Spleen (tissue), 11 donors: ENCODE measurements around the gene CMAS. TPM values are rescaled to one million over a fixed set of nuclear protein-coding genes. Genes with fewer than 3 reads are reported as not detected.
"Not testable (repeated sequence)": the region's sequence is repeated elsewhere in the genome, so short reads cannot be mapped to it uniquely, and the experiment has no call there.

Experiments
- DNase-seq: peaks from one replicate; pipeline ENCODE4 v3.0.0-alpha.2; 2020
- H3K27ac ChIP-seq, 8 donors: fragments of 200-600 bp; sonication (generic) in 7 of 8; 1 replicate in 4 of 8; 2 replicates in 4 of 8; pipeline versions ENCODE4 v1.5.0 to v1.8.0; 2016 to 2021; ENCODE audit warnings: inconsistent platforms in 4 of 8, mild to moderate bottlenecking in 4 of 8, moderate library complexity in 1 of 8
- H3K27me3 ChIP-seq, 7 donors: fragments of 200-600 bp; sonication (generic) in 6 of 7; replicated peaks in 1 of 7; 1 replicate in 4 of 7; 2 replicates in 3 of 7; pipeline versions ENCODE4 v1.5.0 to v1.8.0; 2016 to 2021; ENCODE audit warnings: inconsistent platforms in 3 of 7, mild to moderate bottlenecking in 1 of 7
- H3K36me3 ChIP-seq, 6 donors: fragments of 200-600 bp; sonication (generic) in 5 of 6; 1 replicate in 4 of 6; 2 replicates in 2 of 6; pipeline versions ENCODE4 v1.5.0 to v1.8.0; 2016 to 2021; ENCODE audit warnings: inconsistent platforms in 2 of 6
- H3K4me1 ChIP-seq, 6 donors: fragments of 200-600 bp; sonication (generic) in 5 of 6; 1 replicate in 3 of 6; 2 replicates in 3 of 6; pipeline versions ENCODE4 v1.5.0 to v1.8.0; 2016 to 2021; ENCODE audit warnings: inconsistent platforms in 3 of 6
- H3K4me3 ChIP-seq, 8 donors: fragments of 200-600 bp; sonication (generic) in 7 of 8; 1 replicate in 4 of 8; 2 replicates in 4 of 8; pipeline versions ENCODE4 v1.5.0 to v1.8.0; 2016 to 2021; ENCODE audit warnings: inconsistent platforms in 4 of 8, mild to moderate bottlenecking in 4 of 8, moderate library complexity in 2 of 8
- H3K9me3 ChIP-seq, 8 donors: fragments of 200-600 bp; sonication (generic) in 7 of 8; 1 replicate in 4 of 8; 2 replicates in 4 of 8; pipeline versions ENCODE4 v1.5.0 to v1.8.0; 2016 to 2021; ENCODE audit warnings: inconsistent platforms in 4 of 8
- CTCF ChIP-seq, 11 experiments: fragments of 200-600 bp in 7 of 11; fragments of 450-650 bp in 4 of 11; sonication (generic) in 4 of 11; IDR thresholded peaks in 8 of 11; conservative IDR thresholded peaks in 3 of 11; 1 replicate in 7 of 11; 2 replicates in 4 of 11; pipeline versions ENCODE4 v1.4.0 to v1.8.0; 2016 to 2021; ENCODE audit warnings: antibody characterized with exemption in 11 of 11, inconsistent platforms in 4 of 11, mild to moderate bottlenecking in 1 of 11
- POLR2A ChIP-seq, 3 donors: fragments of 450-650 bp; IDR thresholded peaks; one replicate each; pipeline ENCODE4 v1.5.1; 2017; ENCODE audit warnings: antibody characterized with exemption in 3 of 3, mild to moderate bottlenecking in 1 of 3
- POLR2AphosphoS5 ChIP-seq, 3 donors: sonication (generic); formaldehyde crosslinking; IDR thresholded peaks; one replicate each; pipeline ENCODE4 v1.5.1; 2017; ENCODE audit warnings: antibody characterized with exemption in 3 of 3
- WGBS, 5 donors: extraction: QIAGEN DNeasy Blood & Tissue Kit in 3 of 5; methylation state at CpG; one replicate each; pipeline versions ENCODE4 v1.1.5 to v1.1.7; 2013 to 2018; 5-methylcytosine and 5-hydroxymethylcytosine counted together
- intact Hi-C: fragments of 100-400 bp; cut with DNase I; formaldehyde crosslinking; loops from one replicate; pipeline ENCODE4 v1.15.0; 2023; ENCODE audit warnings: low total_unique reads
- polyA plus RNA-seq, 3 donors: library from polyadenylated mRNA; stranded (reverse); fragments of 200-250 nt; gene quantifications; one replicate each; pipeline ENCODE4 v1.2.1, GENCODE V29; 2013
- total RNA-seq, 7 donors: library from RNA; depleted of rRNA in 3 of 7; stranded (reverse); fragments of >200 nt in 3 of 7; fragmentation: NEBNext Ultra II Directional in 4 of 7; extraction: Animal tissue kit (Norgen Biotek cat#: 25700) in 4 of 7; gene quantifications; one replicate each; pipeline versions ENCODE4 v1.1.0 to v1.2.1, GENCODE V29; 2016 to 2021
- donor health status: healthy with polysubstance abuse.
- donor health status: DM: no; HTN: no; CAD: no; lungs with moderate emphysema.
- donor health status: DM: no; HTN: no; CAD: no.
- donor health status: Bipolar disorder and iron deficiency.
- donor health status: healthy.
- donor health status: DM: no; HTN: no; CAD: no.
- donor health status: DM: yes; HTN: yes; CAD: no.

Gene CMAS
- total and polyA plus RNA-seq, 10 donors, result 18.7 to 30.7 (median 25.3) TPM

GRCh38 chr12:22018860-22019259 is 27.2 kb upstream of the CMAS start:
- Histone ChIP-seq H3K4me1 (no peaks in the 10 kb centered on the region), H3K36me3 (no peaks in the 10 kb centered on the region), H3K27ac (no peak overlapping the region), H3K4me3 (no peak overlapping the region), H3K27me3 (no peaks in the 10 kb centered on the region), H3K9me3 (peaks cover 0 to 12% (median 8%) of the 10 kb centered on the region in 8 donors)
- WGBS, 5 donors, result 47 to 79% (median 64%) methylated on average over 6 of the region's 6 CpGs
- TF ChIP-seq POLR2AphosphoS5 (IDR thresholded peaks at IDR 0.05), result no peak
- TF ChIP-seq POLR2A (IDR thresholded peaks at IDR 0.05), result no peak
- peak in 7 of 11 experiments; percentile 23 to 47 (median 36) for TF ChIP-seq CTCF (IDR thresholded peaks at IDR 0.05 in 8 of 11, conservative IDR thresholded peaks at IDR 0.05 in 3 of 11)
- intact Hi-C loops, result loop anchor here (5.0 kb wide), 1 partner anchor 322 kb away; no protein-coding TSS in a partner anchor
- no peak for DNase-seq

- intact Hi-C loops, H3K36me3 ChIP-seq, DNase-seq, H3K4me3 ChIP-seq, H3K27ac ChIP-seq, H3K27me3 ChIP-seq, H3K4me1 ChIP-seq: not testable (repeated sequence)
- peaks cover 0 to 20% (median 12%) of the 10 kb centered on the region in 8 donors for H3K9me3 ChIP-seq
Observed at GRCh38 chr12:22023489-22023888, 22.5 kb upstream of the CMAS start.

- no peaks in the 10 kb centered on the region for H3K27me3 ChIP-seq
- H3K27ac ChIP-seq, result no peak overlapping the region
- peaks cover 0 to 1% (median 0%) of the 10 kb centered on the region in 6 donors for H3K4me1 ChIP-seq
- H3K36me3 ChIP-seq, result no peaks in the 10 kb centered on the region
- WGBS, 5 donors, result 72 to 88% (median 83%) methylated on average over 2 of the region's 2 CpGs
- no peak overlapping the region for H3K4me3 ChIP-seq
- H3K9me3 ChIP-seq, result peaks cover 0 to 2% (median 0%) of the 10 kb centered on the region in 8 donors
- DNase-seq, result no peak
- TF ChIP-seq CTCF (IDR thresholded peaks at IDR 0.05 in 8 of 11, conservative IDR thresholded peaks at IDR 0.05 in 3 of 11) (no peak), POLR2A (IDR thresholded peaks at IDR 0.05) (no peak), POLR2AphosphoS5 (IDR thresholded peaks at IDR 0.05) (no peak)
- intact Hi-C loops, result no loop called here
Observed at GRCh38 chr12:22029491-22029890, 16.5 kb upstream of the CMAS start.

- no peak for TF ChIP-seq POLR2AphosphoS5 (IDR thresholded peaks at IDR 0.05)
- no peak for TF ChIP-seq CTCF (IDR thresholded peaks at IDR 0.05 in 8 of 11, conservative IDR thresholded peaks at IDR 0.05 in 3 of 11)
- no peak for TF ChIP-seq POLR2A (IDR thresholded peaks at IDR 0.05)
- intact Hi-C loops, result no loop called here
- no peaks in the 10 kb centered on the region for H3K27me3 ChIP-seq
- no peaks in the 10 kb centered on the region for H3K36me3 ChIP-seq
- DNase-seq, result no peak
- peaks cover 0 to 6% (median 0%) of the 10 kb centered on the region in 6 donors for H3K4me1 ChIP-seq
- no peaks in the 10 kb centered on the region for H3K9me3 ChIP-seq
- no peak overlapping the region for H3K4me3 ChIP-seq
- no peak overlapping the region for H3K27ac ChIP-seq
- 90 to 100% (median 91%) methylated on average over 1 of the region's 1 CpG for WGBS, 5 donors
Observed at GRCh38 chr12:22029991-22030390, 16.0 kb upstream of the CMAS start.

- no peaks in the 10 kb centered on the region for H3K9me3 ChIP-seq
- intact Hi-C loops, result no loop called here
- H3K4me1 ChIP-seq, result peaks cover 0 to 7% (median 0%) of the 10 kb centered on the region in 6 donors
- DNase-seq, result no peak
- H3K27me3 ChIP-seq, result no peaks in the 10 kb centered on the region
- no peak overlapping the region for H3K4me3 ChIP-seq
- H3K27ac ChIP-seq, result no peak overlapping the region
- H3K36me3 ChIP-seq, result no peaks in the 10 kb centered on the region
- TF ChIP-seq POLR2A (IDR thresholded peaks at IDR 0.05) (no peak), POLR2AphosphoS5 (IDR thresholded peaks at IDR 0.05) (no peak), CTCF (IDR thresholded peaks at IDR 0.05 in 8 of 11, conservative IDR thresholded peaks at IDR 0.05 in 3 of 11) (no peak)
Observed at GRCh38 chr12:22032732-22033131, 13.3 kb upstream of the CMAS start.
